CD4-positive, alpha-beta T cell treated with Interleukin-1 beta for 1 hour (primary cell): Measurements from ENCODE around the gene GAPVD1.

Experiments used
- DNase-seq, 2 donors: peaks; one replicate each; pipeline ENCODE4 v3.0.0-alpha.2; 2020 to 2022

Gene GAPVD1

GRCh38 chr9:125407974-125408900 lies 146.6 kb downstream of the GAPVD1 start:
- peak; percentile 68 to 69 for DNase-seq

DNA sequence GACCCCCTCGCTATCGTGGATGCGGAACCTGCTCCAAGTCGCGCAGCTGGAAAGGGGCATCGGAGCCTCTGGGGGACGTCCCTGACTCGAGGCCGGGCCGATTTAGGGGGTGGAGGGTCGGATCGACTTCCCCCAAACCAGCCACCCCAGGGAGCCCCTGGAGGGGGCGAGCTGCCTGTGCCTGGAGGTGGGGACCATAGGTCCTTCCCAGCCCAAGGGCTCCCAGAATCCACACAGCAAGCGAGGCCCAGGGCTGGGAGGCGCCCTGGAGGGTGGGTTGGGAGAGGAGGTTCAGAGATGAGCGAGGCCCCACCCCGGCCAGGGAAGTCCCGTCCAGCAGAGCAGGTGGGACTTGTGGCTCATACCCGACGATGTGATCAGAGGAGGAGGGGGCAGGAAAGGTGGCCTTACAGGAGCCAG lies 147.6 kb downstream of the GAPVD1 start:
- DNase-seq = no peak

DNA sequence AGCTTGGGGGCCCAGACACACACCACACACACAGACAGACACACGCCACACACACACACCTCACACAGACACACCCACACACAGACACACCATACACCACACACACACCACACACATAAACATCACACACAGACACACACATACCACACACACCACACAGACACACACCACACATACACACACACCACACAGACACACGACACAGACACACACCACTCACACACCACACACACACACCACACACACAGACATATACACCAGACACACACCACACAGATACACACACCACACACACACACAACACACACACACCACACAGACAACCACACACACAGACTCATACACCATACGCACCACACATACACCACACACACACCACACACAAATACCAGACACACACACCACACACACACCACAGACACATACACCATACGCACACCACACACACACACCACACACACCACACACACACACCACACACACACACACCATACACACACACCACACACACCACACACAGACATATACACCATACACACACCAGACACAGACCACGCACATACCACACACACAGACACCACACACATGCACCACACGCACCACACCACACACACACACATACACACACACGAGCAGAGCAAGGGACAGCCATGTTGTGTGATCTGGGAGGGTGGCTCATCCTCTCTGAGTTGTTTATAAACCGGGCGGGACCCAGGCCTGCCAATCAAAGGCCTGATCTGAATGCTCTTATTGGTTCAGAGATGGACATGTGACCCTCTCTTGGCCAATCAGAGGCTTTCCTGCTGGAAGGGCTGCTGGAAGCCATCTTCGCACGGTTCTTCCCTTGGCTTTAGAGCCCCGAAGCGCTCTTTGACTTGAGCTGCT lies 148.3 kb downstream of the GAPVD1 start:
- peak; percentile 19 to 61 for DNase-seq

- DNase-seq = no peak
These were observed 148.9 kb downstream of the GAPVD1 start for GRCh38 chr9:125410522-125410894.

- DNase-seq = no peak
These were observed 149.6 kb downstream of the GAPVD1 start for GRCh38 chr9:125411171-125411756.

- no peak for DNase-seq
These were observed 150.5 kb downstream of the GAPVD1 start for GRCh38 chr9:125412166-125412565.

DNA sequence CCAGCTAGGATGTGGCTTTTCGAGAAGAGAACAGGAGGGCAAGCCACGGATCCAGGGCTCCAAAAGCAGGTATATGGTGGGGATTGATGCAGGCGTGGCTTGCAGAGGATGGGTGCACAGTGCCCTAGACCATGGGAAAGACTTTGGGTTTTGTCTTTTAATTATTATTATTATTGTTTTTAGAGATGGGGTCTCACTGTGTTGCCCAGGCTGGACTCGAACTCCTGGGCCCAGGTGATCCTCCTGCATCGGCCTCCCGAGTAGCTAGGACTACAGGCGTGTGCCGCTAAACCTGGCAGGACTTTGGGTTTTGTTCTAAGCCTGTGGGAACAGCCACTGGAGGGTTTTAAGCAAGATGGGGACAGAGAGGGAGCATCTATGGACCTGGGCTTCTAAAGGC lies 152.0 kb downstream of the GAPVD1 start:
- no peak for DNase-seq

- no peak for DNase-seq
These were observed 154.2 kb downstream of the GAPVD1 start for GRCh38 chr9:125415583-125416460.

DNA sequence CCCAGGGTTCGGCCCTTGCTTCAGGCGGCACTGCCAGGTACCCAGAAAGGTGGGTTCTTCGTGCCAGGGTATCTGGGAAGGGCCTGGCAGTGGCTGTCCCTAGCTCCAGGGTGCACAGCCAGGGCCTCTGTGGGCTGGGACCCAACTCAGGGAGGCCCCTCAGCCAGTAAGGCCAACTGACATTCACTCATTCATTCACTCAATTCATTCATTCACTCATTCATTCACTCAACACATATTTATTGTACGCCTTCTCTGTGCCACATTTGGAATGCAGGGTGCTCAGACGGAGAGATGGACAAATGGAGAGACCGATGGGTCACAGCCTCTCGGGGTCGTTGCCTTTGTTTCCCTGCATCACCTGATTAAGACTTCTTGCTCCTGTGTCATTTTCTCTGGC lies 154.9 kb downstream of the GAPVD1 start:
- DNase-seq = no peak
